ENCODE data around the gene GPER1. TPM values are rescaled to one million over a fixed set of nuclear protein-coding genes. Genes with fewer than 3 reads are reported as not detected.
A peak's percentile ranks its signal among the peaks of the same experiment; 100 is the strongest.

GPER1 gene
- total RNA-seq, 1 experiment from 2014 or later, result not detected

DNA sequence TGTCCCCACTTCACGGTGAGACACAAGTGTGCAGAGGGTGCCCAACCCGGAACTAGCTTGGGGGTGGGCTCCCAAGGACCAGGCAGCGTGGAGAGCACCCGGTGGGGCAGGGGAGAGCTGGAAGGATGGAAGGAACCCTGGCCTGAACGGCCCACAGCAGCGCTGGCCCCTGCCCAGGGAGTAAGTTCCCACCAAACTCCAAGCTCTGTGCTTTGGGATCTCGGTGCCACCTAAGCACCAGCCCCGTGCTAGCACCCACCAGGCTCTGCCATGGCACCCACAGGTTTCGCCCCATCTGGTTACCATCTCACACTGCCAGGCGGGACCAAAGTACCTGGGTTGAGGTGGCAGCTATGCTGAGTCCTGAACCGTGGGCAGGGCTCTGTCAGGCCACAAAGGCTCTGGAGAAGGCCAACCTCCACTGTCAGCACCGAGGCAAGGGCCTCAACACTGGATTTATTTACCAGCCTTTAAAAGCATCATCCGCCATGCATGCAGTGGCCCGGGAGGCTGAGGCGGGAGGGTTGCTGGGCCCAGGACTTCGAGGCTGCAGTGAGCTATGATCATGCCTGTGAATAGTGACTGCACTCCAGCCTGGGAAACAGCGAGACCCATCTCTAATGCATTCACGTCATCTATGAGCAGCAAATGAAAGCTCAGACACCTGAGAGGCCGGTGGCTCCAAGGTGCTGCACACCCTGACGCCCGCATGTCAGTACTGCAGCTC is 16.0 kb downstream of the GPER1 start:
- peaks cover 1% of the 10 kb centered on the region; the same call in 1 of the 2 replicates for H3K79me2 ChIP-seq (ENCODE audit: insufficient read depth, low read length)
- H3K4ac ChIP-seq (ENCODE audit: low read depth, low read length), result no peak overlapping the region
- H3K9ac ChIP-seq (ENCODE audit: extremely low read depth, insufficient read length, low read length), result no peak overlapping the region
- H3K79me1 ChIP-seq (ENCODE audit: insufficient read depth, low read depth, low read length, poor library complexity, severe bottlenecking), result peaks cover 5% of the 10 kb centered on the region
- H2BK20ac ChIP-seq (ENCODE audit: low read depth, low read length, poor library complexity, severe bottlenecking), result no peak overlapping the region
- H4K91ac ChIP-seq (ENCODE audit: insufficient read length, low read depth, low read length), result no peak overlapping the region
- no peak overlapping the region for H3K27ac ChIP-seq (ENCODE audit: insufficient read length, low read depth, low read length)
- no peak overlapping the region for H3K18ac ChIP-seq (ENCODE audit: insufficient read length, low read depth, low read length)
- H3K9me3 ChIP-seq (ENCODE audit: control insufficient read depth, low read depth, low read length), result no peaks in the 10 kb centered on the region
- no peak overlapping the region for H3K14ac ChIP-seq (ENCODE audit: insufficient read depth, low read length)
- no peak overlapping the region for H3K4me3 Mint-ChIP-seq
- no peak overlapping the region for H3K4me2 ChIP-seq (ENCODE audit: insufficient read depth, insufficient read length, low read length)
- H4K5ac ChIP-seq (ENCODE audit: insufficient read length, low read depth, low read length), result no peak overlapping the region
- H3K4me1 ChIP-seq (ENCODE audit: insufficient read depth, low read length), result no peaks in the 10 kb centered on the region
- H2AK5ac ChIP-seq (ENCODE audit: insufficient read length, low read length), result no peak overlapping the region
- H3K9me3 Mint-ChIP-seq, result no peaks in the 10 kb centered on the region
- H4K8ac ChIP-seq (replicated peaks; ENCODE audit: insufficient read length, low read depth, low read length), result no peak overlapping the region
- H2BK12ac ChIP-seq (ENCODE audit: insufficient read length, low read depth, low read length), result no peak overlapping the region
- H2AFZ ChIP-seq (ENCODE audit: low read length), result no peak overlapping the region
- H3K27me3 ChIP-seq (ENCODE audit: insufficient read depth, low read length), result no peaks in the 10 kb centered on the region
- TF ChIP-seq, protein P1, sequence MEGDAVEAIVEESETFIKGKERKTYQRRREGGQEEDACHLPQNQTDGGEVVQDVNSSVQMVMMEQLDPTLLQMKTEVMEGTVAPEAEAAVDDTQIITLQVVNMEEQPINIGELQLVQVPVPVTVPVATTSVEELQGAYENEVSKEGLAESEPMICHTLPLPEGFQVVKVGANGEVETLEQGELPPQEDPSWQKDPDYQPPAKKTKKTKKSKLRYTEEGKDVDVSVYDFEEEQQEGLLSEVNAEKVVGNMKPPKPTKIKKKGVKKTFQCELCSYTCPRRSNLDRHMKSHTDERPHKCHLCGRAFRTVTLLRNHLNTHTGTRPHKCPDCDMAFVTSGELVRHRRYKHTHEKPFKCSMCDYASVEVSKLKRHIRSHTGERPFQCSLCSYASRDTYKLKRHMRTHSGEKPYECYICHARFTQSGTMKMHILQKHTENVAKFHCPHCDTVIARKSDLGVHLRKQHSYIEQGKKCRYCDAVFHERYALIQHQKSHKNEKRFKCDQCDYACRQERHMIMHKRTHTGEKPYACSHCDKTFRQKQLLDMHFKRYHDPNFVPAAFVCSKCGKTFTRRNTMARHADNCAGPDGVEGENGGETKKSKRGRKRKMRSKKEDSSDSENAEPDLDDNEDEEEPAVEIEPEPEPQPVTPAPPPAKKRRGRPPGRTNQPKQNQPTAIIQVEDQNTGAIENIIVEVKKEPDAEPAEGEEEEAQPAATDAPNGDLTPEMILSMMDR (conservative IDR thresholded peaks at IDR 0.05), result no peak
- no peaks in the 10 kb centered on the region for H3K27me3 Mint-ChIP-seq (ENCODE audit: low read depth)
- no peak overlapping the region for H3K56ac ChIP-seq (ENCODE audit: insufficient read length, low read depth, low read length)
- no peaks in the 10 kb centered on the region for H3K4me1 Mint-ChIP-seq
- H3K27ac Mint-ChIP-seq, result 0 out of 7 replicates have a peak overlapping the region, but pooled peaks of 1 of the 3 experiments have one; percentile 39
- no peak overlapping the region for H3K23ac ChIP-seq (ENCODE audit: insufficient read length, low read depth, low read length)
- H2BK5ac ChIP-seq (ENCODE audit: insufficient read length, low read length), result no peak overlapping the region
- H4K20me1 ChIP-seq (ENCODE audit: control insufficient read depth, insufficient read depth, insufficient read length), result no peaks in the 10 kb centered on the region
- no peak overlapping the region for H2BK120ac ChIP-seq (ENCODE audit: low read depth, low read length, poor library complexity, severe bottlenecking)
- WGBS (ENCODE audit: extremely low coverage, insufficient read length, low lambda C conversion rate), result no CpG with 5 or more reads among the region's 21 CpGs
- H2BK15ac ChIP-seq (ENCODE audit: low read depth, low read length), result no peak overlapping the region
- no peak for DNase-seq
- no peaks in the 10 kb centered on the region for H3K23me2 ChIP-seq (ENCODE audit: insufficient read length, low read depth, low read length, poor library complexity, severe bottlenecking)
- H3T11ph ChIP-seq (ENCODE audit: low read length), result no peak overlapping the region
- H3K36me3 Mint-ChIP-seq (ENCODE audit: insufficient read depth in 1 of 3, low read depth in 3 of 3), result peaks cover 0 to 6% (median 0%) of the 10 kb centered on the region in 3 experiments; a peak in 4 of 7 replicates

All from H9 (cell line).